Mesothelial cell of epicardium (in vitro differentiated cells): Measurements from ENCODE around the gene ICAM3. TPM values are rescaled to one million over a fixed set of nuclear protein-coding genes. Genes with fewer than 3 reads are reported as not detected.
A peak's percentile ranks its signal among the peaks of the same experiment; 100 is the strongest.

ENCODE experiments used
- DNase-seq, 2 experiments: peaks; one replicate each; pipeline ENCODE4 v3.0.0; 2021; ENCODE audit warnings: low spot score in 2 of 2; ENCODE audit not compliant: unreplicated experiment in 2 of 2
- H3K27ac Mint-ChIP-seq: 2 replicates; pipeline ENCODE4 v1.8.0; 2021; ENCODE audit warnings: mixed read lengths
- H3K27me3 Mint-ChIP-seq: 2 replicates; pipeline ENCODE4 v1.8.0; 2021; ENCODE audit warnings: low read depth, mixed read lengths
- H3K36me3 Mint-ChIP-seq: 2 replicates; pipeline ENCODE4 v1.8.0; 2021; ENCODE audit warnings: mixed read lengths
- H3K4me1 Mint-ChIP-seq: 2 replicates; pipeline ENCODE4 v1.8.0; 2021; ENCODE audit warnings: mixed read lengths
- H3K4me3 Mint-ChIP-seq: 2 replicates; pipeline ENCODE4 v1.8.0; 2021; ENCODE audit warnings: mild to moderate bottlenecking, moderate library complexity, mixed read lengths
- H3K9me3 Mint-ChIP-seq: 2 replicates; pipeline ENCODE4 v1.8.0; 2021; ENCODE audit warnings: mixed read lengths
- total RNA-seq: library from RNA; stranded (reverse); gene quantifications from 3 replicates; pipeline ENCODE4 v1.2.1, GENCODE V29; 2021
- TF ChIP-seq, protein P1 (sequence below): fragments of 200-600 bp; sonication (generic); IDR thresholded peaks from one replicate; pipeline ENCODE4 v1.5.0; 2021; ENCODE audit warnings: antibody characterized with exemption; ENCODE audit not compliant: unreplicated experiment

The ICAM3 gene
- total RNA-seq, 1 donor from 2014 or later = 2.3 TPM

GRCh38 chr19:10353793-10354391 lies 14.5 kb upstream of the ICAM3 start:
- H3K4me3 Mint-ChIP-seq = peak overlapping the region; percentile 59
- no peaks in the 10 kb centered on the region for H3K27me3 Mint-ChIP-seq
- peaks cover 22% of the 10 kb centered on the region for H3K36me3 Mint-ChIP-seq
- peak; percentile 54 to 82 for DNase-seq
- H3K27ac Mint-ChIP-seq = no peak overlapping the region
- peaks cover 7% of the 10 kb centered on the region for H3K4me1 Mint-ChIP-seq
- TF ChIP-seq, protein P1, sequence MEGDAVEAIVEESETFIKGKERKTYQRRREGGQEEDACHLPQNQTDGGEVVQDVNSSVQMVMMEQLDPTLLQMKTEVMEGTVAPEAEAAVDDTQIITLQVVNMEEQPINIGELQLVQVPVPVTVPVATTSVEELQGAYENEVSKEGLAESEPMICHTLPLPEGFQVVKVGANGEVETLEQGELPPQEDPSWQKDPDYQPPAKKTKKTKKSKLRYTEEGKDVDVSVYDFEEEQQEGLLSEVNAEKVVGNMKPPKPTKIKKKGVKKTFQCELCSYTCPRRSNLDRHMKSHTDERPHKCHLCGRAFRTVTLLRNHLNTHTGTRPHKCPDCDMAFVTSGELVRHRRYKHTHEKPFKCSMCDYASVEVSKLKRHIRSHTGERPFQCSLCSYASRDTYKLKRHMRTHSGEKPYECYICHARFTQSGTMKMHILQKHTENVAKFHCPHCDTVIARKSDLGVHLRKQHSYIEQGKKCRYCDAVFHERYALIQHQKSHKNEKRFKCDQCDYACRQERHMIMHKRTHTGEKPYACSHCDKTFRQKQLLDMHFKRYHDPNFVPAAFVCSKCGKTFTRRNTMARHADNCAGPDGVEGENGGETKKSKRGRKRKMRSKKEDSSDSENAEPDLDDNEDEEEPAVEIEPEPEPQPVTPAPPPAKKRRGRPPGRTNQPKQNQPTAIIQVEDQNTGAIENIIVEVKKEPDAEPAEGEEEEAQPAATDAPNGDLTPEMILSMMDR = no peak
- no peaks in the 10 kb centered on the region for H3K9me3 Mint-ChIP-seq

GRCh38 chr19:10352764-10353671 lies 13.6 kb upstream of the ICAM3 start:
- TF ChIP-seq, protein P1 = no peak
- peaks cover 22% of the 10 kb centered on the region for H3K36me3 Mint-ChIP-seq
- H3K27me3 Mint-ChIP-seq = no peaks in the 10 kb centered on the region
- H3K4me3 Mint-ChIP-seq = peak overlapping the region; percentile 59
- peak overlapping the region; percentile 30 for H3K27ac Mint-ChIP-seq
- peak in 1 of 2 experiments; percentile 44 for DNase-seq
- peaks cover 7% of the 10 kb centered on the region for H3K4me1 Mint-ChIP-seq
- H3K9me3 Mint-ChIP-seq = no peaks in the 10 kb centered on the region

- Mint-ChIP-seq H3K27ac (no peak overlapping the region), H3K9me3 (no peaks in the 10 kb centered on the region), H3K4me1 (no peaks in the 10 kb centered on the region), H3K27me3 (no peaks in the 10 kb centered on the region), H3K36me3 (peaks cover 2% of the 10 kb centered on the region), H3K4me3 (no peak overlapping the region)
- TF ChIP-seq, protein P1 = no peak
- no peak for DNase-seq
Observed at GRCh38 chr19:10346509-10346908, 7.1 kb upstream of the ICAM3 start.

GRCh38 chr19:10344780-10345179 lies 5.4 kb upstream of the ICAM3 start:
- no peaks in the 10 kb centered on the region for H3K9me3 Mint-ChIP-seq
- TF ChIP-seq, protein P1 = no peak
- H3K36me3 Mint-ChIP-seq = no peaks in the 10 kb centered on the region
- no peak overlapping the region for H3K27ac Mint-ChIP-seq
- H3K4me1 Mint-ChIP-seq = no peaks in the 10 kb centered on the region
- no peaks in the 10 kb centered on the region for H3K27me3 Mint-ChIP-seq
- no peak for DNase-seq
- H3K4me3 Mint-ChIP-seq = no peak overlapping the region

DNA sequence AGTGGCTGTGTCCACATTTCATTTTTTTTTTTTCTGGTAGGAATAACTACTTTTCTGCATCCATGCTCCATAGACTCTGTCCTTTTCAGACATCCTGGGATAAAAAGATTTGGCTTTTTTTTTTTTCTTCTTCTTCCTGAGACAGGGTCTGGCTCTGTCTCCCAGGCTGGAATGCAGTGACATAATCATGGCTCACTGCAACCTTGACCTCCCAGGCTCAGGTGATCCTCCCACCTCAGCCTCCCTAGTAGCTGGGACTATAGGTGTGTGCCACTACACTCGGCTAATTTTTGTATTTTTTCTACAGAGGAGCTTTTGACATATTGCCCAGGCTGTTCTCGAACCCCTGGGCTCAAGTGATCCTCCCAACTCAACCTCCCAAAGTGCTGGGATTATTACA lies 4.1 kb upstream of the ICAM3 start:
- no peaks in the 10 kb centered on the region for H3K36me3 Mint-ChIP-seq
- no peaks in the 10 kb centered on the region for H3K9me3 Mint-ChIP-seq
- H3K4me1 Mint-ChIP-seq = no peaks in the 10 kb centered on the region
- H3K27me3 Mint-ChIP-seq = no peaks in the 10 kb centered on the region
- no peak for DNase-seq
- no peak overlapping the region for H3K4me3 Mint-ChIP-seq
- TF ChIP-seq, protein P1 = no peak
- H3K27ac Mint-ChIP-seq = no peak overlapping the region
